KMS-11 (cell line): ENCODE results near the gene POU3F1.

Experiments
- H2AFZ ChIP-seq: fragments of 200-600 bp; sonication (generic); 2 replicates; pipeline ENCODE4 v1.6.1; 2016; ENCODE audit warnings: antibody characterized with exemption, mixed run types, low read depth
- H3K27ac ChIP-seq: fragments of 200-600 bp; sonication (generic); 2 replicates; pipeline ENCODE4 v1.6.1; 2016; ENCODE audit warnings: mild to moderate bottlenecking, mixed run types
- H3K27me3 ChIP-seq: fragments of 200-600 bp; sonication (generic); 2 replicates; pipeline ENCODE4 v1.6.1; 2017; ENCODE audit warnings: mild to moderate bottlenecking, low read depth, mixed run types, moderate library complexity; ENCODE audit not compliant: insufficient read depth
- H3K36me3 ChIP-seq: fragments of 200-600 bp; sonication (generic); 2 replicates; pipeline ENCODE4 v1.6.1; 2017; ENCODE audit warnings: mild to moderate bottlenecking, mixed run types; ENCODE audit not compliant: insufficient read depth
- H3K4me1 ChIP-seq: fragments of 200-600 bp; sonication (generic); 2 replicates; pipeline ENCODE4 v1.6.1; 2016; ENCODE audit warnings: mild to moderate bottlenecking, low read depth, mixed run types; ENCODE audit not compliant: poor library complexity, severe bottlenecking
- H3K4me2 ChIP-seq: fragments of 200-600 bp; sonication (generic); 2 replicates; pipeline ENCODE4 v1.7.0; 2016; ENCODE audit warnings: mild to moderate bottlenecking, mixed run types
- H3K4me3 ChIP-seq: fragments of 200-600 bp; sonication (generic); IDR thresholded peaks from 2 replicates; pipeline ENCODE4 v1.6.1; 2017; ENCODE audit warnings: low read depth, low read length, mixed read lengths; ENCODE audit not compliant: insufficient read depth
- H3K79me2 ChIP-seq: fragments of 200-600 bp; sonication (generic); 2 replicates; pipeline ENCODE4 v1.6.1; 2016; ENCODE audit warnings: low read depth, mixed run types; ENCODE audit not compliant: insufficient read depth
- H3K9ac ChIP-seq: fragments of 200-600 bp; sonication (generic); 2 replicates; pipeline ENCODE4 v1.6.1; 2016; ENCODE audit warnings: mild to moderate bottlenecking, mixed run types
- H4K20me1 ChIP-seq: fragments of 200-600 bp; sonication (generic); 2 replicates; pipeline ENCODE4 v1.6.1; 2016; ENCODE audit warnings: mild to moderate bottlenecking, mixed run types; ENCODE audit not compliant: insufficient read depth
- CTCF ChIP-seq: fragments of 200-600 bp; sonication (generic); conservative IDR thresholded peaks from 2 replicates; pipeline ENCODE4 v1.6.1; 2017; ENCODE audit warnings: low read depth, mild to moderate bottlenecking, antibody characterized with exemption, low read length, moderate library complexity, mixed read lengths

The POU3F1 gene

GRCh38 chr1:38084113-38084512 lies 37.5 kb upstream of the POU3F1 start:
- Histone ChIP-seq H3K36me3 (no peaks in the 10 kb centered on the region), H4K20me1 (no peaks in the 10 kb centered on the region), H3K79me2 (no peaks in the 10 kb centered on the region), H3K4me1 (no peaks in the 10 kb centered on the region), H3K9ac (no peak overlapping the region), H3K4me2 (no peak overlapping the region), H3K27ac (no peak overlapping the region), H3K4me3 (no peak overlapping the region), H2AFZ (no peak overlapping the region), H3K27me3 (no peaks in the 10 kb centered on the region)
- no peak for TF ChIP-seq CTCF

GRCh38 chr1:38083541-38083940 lies 36.9 kb upstream of the POU3F1 start:
- Histone ChIP-seq H4K20me1 (no peaks in the 10 kb centered on the region), H2AFZ (no peak overlapping the region), H3K27me3 (no peaks in the 10 kb centered on the region), H3K36me3 (no peaks in the 10 kb centered on the region), H3K9ac (no peak overlapping the region), H3K4me2 (no peak overlapping the region), H3K4me1 (no peaks in the 10 kb centered on the region), H3K27ac (no peak overlapping the region), H3K4me3 (no peak overlapping the region), H3K79me2 (no peaks in the 10 kb centered on the region)
- TF ChIP-seq CTCF = no peak

- H2AFZ ChIP-seq = no peak overlapping the region
- no peaks in the 10 kb centered on the region for H3K27me3 ChIP-seq
- no peak overlapping the region for H3K27ac ChIP-seq
- no peaks in the 10 kb centered on the region for H4K20me1 ChIP-seq
- no peaks in the 10 kb centered on the region for H3K79me2 ChIP-seq
- TF ChIP-seq CTCF = no peak
- H3K4me1 ChIP-seq = no peaks in the 10 kb centered on the region
- H3K4me2 ChIP-seq = no peak overlapping the region
- H3K36me3 ChIP-seq = no peaks in the 10 kb centered on the region
- H3K4me3 ChIP-seq = no peak overlapping the region
- H3K9ac ChIP-seq = no peak overlapping the region
Observed at GRCh38 chr1:38082769-38083263, 36.2 kb upstream of the POU3F1 start.

- H4K20me1 ChIP-seq = no peaks in the 10 kb centered on the region
- no peaks in the 10 kb centered on the region for H3K4me1 ChIP-seq
- no peak overlapping the region for H3K4me2 ChIP-seq
- no peak overlapping the region for H2AFZ ChIP-seq
- no peaks in the 10 kb centered on the region for H3K27me3 ChIP-seq
- no peak overlapping the region for H3K4me3 ChIP-seq
- no peaks in the 10 kb centered on the region for H3K79me2 ChIP-seq
- TF ChIP-seq CTCF = no peak
- H3K9ac ChIP-seq = no peak overlapping the region
- no peak overlapping the region for H3K27ac ChIP-seq
- no peaks in the 10 kb centered on the region for H3K36me3 ChIP-seq
Observed at GRCh38 chr1:38079019-38079418, 32.4 kb upstream of the POU3F1 start.
